Measurements from ENCODE around the gene PANK4. TPM values are rescaled to one million over a fixed set of nuclear protein-coding genes. Genes with fewer than 3 reads are reported as not detected.

Gene PANK4
- total and polyA plus RNA-seq, 2 of the 8 experiments (the other 6 are each of a cell fraction or from before 2014, with no cell fraction given) = 20.1 to 29.7 TPM

DNA sequence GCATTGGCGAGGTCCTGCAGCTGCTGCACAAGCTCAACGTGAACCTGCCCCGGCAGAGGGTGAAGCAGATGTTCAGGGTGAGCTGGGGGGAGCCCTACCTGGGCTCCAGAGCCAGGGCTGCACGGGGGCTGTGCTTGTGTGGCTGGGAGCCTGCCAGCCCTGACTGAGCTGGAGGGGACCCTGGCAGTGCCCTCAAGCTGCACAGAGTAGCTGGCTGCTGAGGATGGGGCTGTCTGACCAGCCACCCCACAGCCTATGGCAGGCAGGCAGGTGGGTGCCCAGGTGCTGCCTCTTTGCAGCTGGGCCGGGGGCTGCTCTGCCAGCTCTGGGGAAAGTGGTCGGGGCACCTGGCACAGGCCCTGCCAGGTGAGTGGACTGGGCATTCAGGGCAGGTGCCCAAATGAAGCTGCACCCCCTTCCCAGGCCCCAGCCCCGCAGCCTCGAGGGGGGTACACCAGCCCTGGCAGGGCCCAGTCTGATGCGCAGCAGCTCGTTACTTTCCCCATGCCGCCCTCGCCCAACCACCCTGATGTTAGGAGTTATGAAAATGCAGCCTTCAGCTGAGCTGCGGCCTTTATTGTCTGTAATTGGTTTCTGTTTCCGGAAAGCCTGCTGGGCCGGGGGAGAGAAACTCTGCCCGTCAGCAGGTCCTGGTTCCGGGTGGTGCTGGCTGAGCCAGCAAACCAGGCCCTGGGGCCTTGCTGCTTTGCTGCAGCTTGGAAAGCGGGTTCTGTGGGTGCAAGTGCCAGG lies 46.0 kb downstream of the PANK4 start:
- no peak overlapping the region for H3K4ac ChIP-seq (replicated peaks; ENCODE audit: insufficient read length, low read depth, low read length)
- no peak overlapping the region for H3K9ac ChIP-seq (replicated peaks in 1 of 4; ENCODE audit: extremely low read depth in 1 of 4, low read depth in 3 of 4, low read length in 3 of 4)
- no peak overlapping the region for H2BK120ac ChIP-seq (replicated peaks; ENCODE audit: low read depth, low read length)
- H2BK20ac ChIP-seq (ENCODE audit: low read length) = no peak overlapping the region
- H4K8ac ChIP-seq (ENCODE audit: extremely low read depth, insufficient read depth, low read length) = no peak overlapping the region
- H3K36me3 ChIP-seq (ENCODE audit: control insufficient read depth in 2 of 4, insufficient read depth in 4 of 4, low read length in 3 of 4) = no peaks in the 10 kb centered on the region
- H3K79me1 ChIP-seq (ENCODE audit: low read depth, low read length) = no peaks in the 10 kb centered on the region
- no peaks in the 10 kb centered on the region for H3K79me2 ChIP-seq (ENCODE audit: control insufficient read depth in 1 of 2, insufficient read depth in 2 of 2, low read length in 2 of 2)
- no peak overlapping the region for H4K5ac ChIP-seq (ENCODE audit: insufficient read length, low read depth, low read length)
- no peak overlapping the region for H3K56ac ChIP-seq (replicated peaks; ENCODE audit: insufficient read length, low read depth, low read length)
- peaks cover 0 to 5% of the 10 kb centered on the region in 2 experiments for H4K20me1 ChIP-seq (replicated peaks in 1 of 2; ENCODE audit: control insufficient read depth in 1 of 2, insufficient read depth in 2 of 2, low read length in 2 of 2)
- H2BK5ac ChIP-seq (ENCODE audit: low read depth, low read length) = no peak overlapping the region
- no peak overlapping the region for H2BK15ac ChIP-seq (ENCODE audit: low read length)
- no peak overlapping the region for H3K23ac ChIP-seq (ENCODE audit: insufficient read length)
- H3K27me3 ChIP-seq (replicated peaks in 1 of 4; ENCODE audit: control insufficient read depth in 3 of 4, extremely low read depth in 1 of 4, insufficient read depth in 3 of 4, low read length in 3 of 4) = peaks cover 0 to 2% (median 0%) of the 10 kb centered on the region in 4 experiments; a peak in 1 of 7 replicates
- H3K27ac ChIP-seq (ENCODE audit: low read depth, low read length) = no peak overlapping the region
- CTCF ChIA-PET (ENCODE audit: partially characterized antibody) = interaction anchor here (1.0 to 2.4 kb wide), 9 partner anchors 9 to 57 kb away, joined by 3 to 14 read pairs (median 5); no protein-coding TSS in a partner anchor
- POLR2A ChIA-PET (ENCODE audit: partially characterized antibody) = interaction anchor here (0.7 to 1.5 kb wide), 2 partner anchors 49 to 81 kb away, joined by 3 read pairs; no protein-coding TSS in a partner anchor
- H3K9me3 ChIP-seq (ENCODE audit: insufficient read depth in 2 of 2, low read depth in 1 of 2, low read length in 1 of 2) = no peaks in the 10 kb centered on the region
- H3K18ac ChIP-seq (ENCODE audit: extremely low read depth, low read length) = no peak overlapping the region
- H2AFZ ChIP-seq (ENCODE audit: low read length) = no peak overlapping the region
- H4K91ac ChIP-seq (replicated peaks; ENCODE audit: insufficient read length, low read length) = no peak overlapping the region
- FAIRE-seq = no peak
- no peak overlapping the region for H3K14ac ChIP-seq (ENCODE audit: insufficient read length)
- no peak for DNase-seq (ENCODE audit: low read depth in 1 of 2, low spot score in 2 of 2)
- H3K23me2 ChIP-seq (ENCODE audit: low read depth, low read length) = no peaks in the 10 kb centered on the region; the same call in 1 of the 2 replicates
- no peak overlapping the region for H3K4me2 ChIP-seq (ENCODE audit: insufficient read depth in 1 of 2, low read depth in 2 of 2, low read length in 2 of 2)
- 88% methylated on average over 18 of the region's 18 CpGs; no CpG with 5 or more reads in 1 of the 2 experiments for WGBS, 2 experiments (ENCODE audit: extremely low coverage in 1 of 2, insufficient coverage in 1 of 2, insufficient read length in 1 of 2, insufficient replicate concordance in 2 of 2, low coverage in 1 of 2, low lambda C conversion rate in 2 of 2, missing lambda C conversion rate in 1 of 2)
- H2BK12ac ChIP-seq (ENCODE audit: low read depth, low read length) = no peak overlapping the region
- H3K4me3 ChIP-seq (ENCODE audit: extremely low read depth in 1 of 4, insufficient read depth in 2 of 4, low read depth in 3 of 4, low read length in 4 of 4) = no peak overlapping the region
- H3K4me1 ChIP-seq (replicated peaks in 1 of 4; ENCODE audit: control insufficient read depth in 3 of 4, insufficient read depth in 4 of 4, low read length in 3 of 4) = peaks cover 0 to 2% (median 0%) of the 10 kb centered on the region in 4 experiments; a peak in 1 of 7 replicates
- no peak overlapping the region for H2AK5ac ChIP-seq (ENCODE audit: low read depth, low read length)
- TF ChIP-seq RBBP5 (IDR thresholded peaks at IDR 0.05; ENCODE audit: borderline replicate concordance, low read depth, low read length) (no peak), YY1 (IDR thresholded peaks at IDR 0.05; ENCODE audit: low read depth, low read length) (no peak), TEAD4 (IDR thresholded peaks at IDR 0.05; ENCODE audit: low read depth, low read length) (no peak), EGR1 (IDR thresholded peaks at IDR 0.05; ENCODE audit: borderline replicate concordance, low read depth, low read length) (no peak), KDM4A (IDR thresholded peaks at IDR 0.05; ENCODE audit: low read depth, low read length, severe bottlenecking) (no peak), ZNF274 (IDR thresholded peaks at IDR 0.05; ENCODE audit: borderline replicate concordance, extremely low read depth, low read length) (no peak), MAFK (IDR thresholded peaks at IDR 0.05; ENCODE audit: low read depth, low read length) (no peak), SUZ12 (IDR thresholded peaks at IDR 0.05; ENCODE audit: low read length) (no peak), SAP30 (IDR thresholded peaks at IDR 0.05; ENCODE audit: insufficient read depth, insufficient replicate concordance, low read length) (no peak), CTBP2 (IDR thresholded peaks at IDR 0.05; ENCODE audit: borderline replicate concordance, insufficient read depth, insufficient read length, low read length) (no peak), POLR2AphosphoS5 (IDR thresholded peaks at IDR 0.05; ENCODE audit: low read depth, low read length) (no peak)
- TF ChIP-seq, protein P1, sequence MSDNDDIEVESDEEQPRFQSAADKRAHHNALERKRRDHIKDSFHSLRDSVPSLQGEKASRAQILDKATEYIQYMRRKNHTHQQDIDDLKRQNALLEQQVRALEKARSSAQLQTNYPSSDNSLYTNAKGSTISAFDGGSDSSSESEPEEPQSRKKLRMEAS (IDR thresholded peaks at IDR 0.05) = no peak

All from H1 (cell line).